GM13977 (cell line): ENCODE data around the gene ETDC.

ENCODE experiments used
- DNase-seq: peaks from one replicate; pipeline ENCODE4 v3.0.0; 2012; ENCODE audit warnings: low spot score
- in situ Hi-C: fragments of 300-500 bp; cut with MboI; formaldehyde crosslinking; loops from one replicate; pipeline ENCODE4 v1.12.0; 2022; ENCODE audit warnings: low sequenced_read_pairs, low pct_unique_long_range_greater_than_20kb, mixed read lengths, inconsistent platforms; ENCODE audit not compliant: unreplicated experiment
- TF ChIP-seq, protein P1 (sequence below): IDR thresholded peaks from 2 replicates; pipeline ENCODE4 v1.5.1; 2012; ENCODE audit warnings: mild to moderate bottlenecking, control low read depth; ENCODE audit not compliant: insufficient read depth; ENCODE audit errors: extremely low read depth, missing control alignments

ETDC gene

DNA sequence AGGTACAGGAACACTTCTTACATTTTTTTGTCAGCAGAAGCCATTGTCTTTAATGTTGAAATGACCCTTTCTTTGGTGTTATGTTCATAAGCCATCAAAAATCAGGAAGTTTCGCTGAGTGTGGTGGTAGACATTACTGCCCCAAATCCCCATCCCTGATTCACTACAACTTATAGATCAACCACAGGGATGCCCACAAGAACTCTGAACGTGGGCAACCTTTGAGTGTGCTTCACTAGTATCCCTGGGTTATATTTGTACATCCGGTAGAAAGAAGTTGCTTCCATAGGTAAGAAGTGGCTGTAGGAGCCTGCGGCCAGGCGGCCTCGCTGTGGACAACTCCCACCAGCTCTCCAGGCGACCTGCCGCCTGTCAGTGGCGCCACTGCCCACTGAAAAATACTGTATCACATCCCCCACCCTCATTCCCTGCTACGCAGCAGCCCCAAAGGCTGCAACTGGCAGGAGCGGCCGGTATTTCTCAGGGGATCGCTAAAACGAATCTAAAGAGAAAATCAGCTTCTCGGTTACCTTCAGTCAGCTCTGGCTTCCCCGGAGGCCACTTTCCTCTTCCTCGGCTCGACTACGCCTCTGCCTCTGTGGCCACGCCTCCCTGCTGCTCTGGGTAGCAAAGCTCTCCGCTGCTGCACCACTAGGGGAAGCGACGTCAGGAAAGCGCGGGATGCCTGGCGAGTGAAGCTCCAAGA is 13.9 kb upstream of the ETDC start:
- TF ChIP-seq, protein P1, sequence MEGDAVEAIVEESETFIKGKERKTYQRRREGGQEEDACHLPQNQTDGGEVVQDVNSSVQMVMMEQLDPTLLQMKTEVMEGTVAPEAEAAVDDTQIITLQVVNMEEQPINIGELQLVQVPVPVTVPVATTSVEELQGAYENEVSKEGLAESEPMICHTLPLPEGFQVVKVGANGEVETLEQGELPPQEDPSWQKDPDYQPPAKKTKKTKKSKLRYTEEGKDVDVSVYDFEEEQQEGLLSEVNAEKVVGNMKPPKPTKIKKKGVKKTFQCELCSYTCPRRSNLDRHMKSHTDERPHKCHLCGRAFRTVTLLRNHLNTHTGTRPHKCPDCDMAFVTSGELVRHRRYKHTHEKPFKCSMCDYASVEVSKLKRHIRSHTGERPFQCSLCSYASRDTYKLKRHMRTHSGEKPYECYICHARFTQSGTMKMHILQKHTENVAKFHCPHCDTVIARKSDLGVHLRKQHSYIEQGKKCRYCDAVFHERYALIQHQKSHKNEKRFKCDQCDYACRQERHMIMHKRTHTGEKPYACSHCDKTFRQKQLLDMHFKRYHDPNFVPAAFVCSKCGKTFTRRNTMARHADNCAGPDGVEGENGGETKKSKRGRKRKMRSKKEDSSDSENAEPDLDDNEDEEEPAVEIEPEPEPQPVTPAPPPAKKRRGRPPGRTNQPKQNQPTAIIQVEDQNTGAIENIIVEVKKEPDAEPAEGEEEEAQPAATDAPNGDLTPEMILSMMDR: peak; percentile 24
- DNase-seq: peak; percentile 46
- in situ Hi-C loops: no loop called here

DNA sequence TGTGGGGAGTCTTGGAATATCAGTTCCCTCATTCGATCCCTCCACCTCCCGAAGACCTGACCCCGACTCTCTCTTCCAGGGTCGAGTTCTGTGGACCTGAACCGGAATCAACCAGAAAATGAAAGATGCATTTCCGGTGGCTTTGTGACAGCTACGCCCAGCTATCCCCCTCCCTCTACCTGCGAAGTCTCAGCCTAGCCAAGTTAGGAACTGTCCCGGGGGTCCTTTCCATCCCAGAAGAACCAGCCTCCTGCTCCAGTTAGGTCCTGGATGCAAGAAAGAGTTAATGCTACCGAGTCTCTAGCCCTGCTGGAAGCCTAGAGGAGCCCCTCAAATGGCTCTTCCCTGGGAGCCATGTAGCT is 13.4 kb upstream of the ETDC start:
- TF ChIP-seq, protein P1: no peak
- in situ Hi-C loops: no loop called here

DNA sequence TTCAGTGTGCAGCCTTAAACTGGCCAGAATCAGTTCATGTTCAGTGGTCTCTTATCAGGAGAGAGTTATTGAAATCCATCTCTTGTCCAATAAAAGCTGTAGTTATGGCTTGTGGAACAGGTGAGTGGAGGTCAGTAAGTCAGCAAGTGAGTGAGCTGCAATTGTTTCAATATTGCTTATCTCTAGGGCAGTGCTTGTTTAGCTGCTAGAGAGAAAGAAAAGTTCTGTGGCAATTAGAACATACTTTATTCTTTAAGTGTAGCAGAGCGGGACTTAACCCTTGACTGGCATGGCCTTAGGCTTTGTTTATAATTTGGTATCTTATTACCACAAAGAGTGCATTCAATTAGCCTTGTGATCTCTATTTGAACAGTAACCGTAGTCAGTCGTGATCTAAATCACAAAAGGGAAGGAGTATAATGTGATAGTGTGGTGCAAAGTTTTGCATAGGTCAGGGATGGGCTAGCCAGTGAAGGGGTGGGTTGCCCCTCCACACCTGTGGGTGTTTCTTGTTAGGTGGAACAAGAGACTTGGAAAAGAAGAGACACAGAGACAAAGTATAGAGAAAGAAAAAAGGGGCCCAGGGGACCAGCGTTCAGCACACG is 6.9 kb upstream of the ETDC start:
- TF ChIP-seq, protein P1: no peak
- no peak for DNase-seq
- in situ Hi-C loops: no loop called here

More for the DNA sequence above, 13.4 kb upstream of the ETDC start:
- no peak for DNase-seq

DNA sequence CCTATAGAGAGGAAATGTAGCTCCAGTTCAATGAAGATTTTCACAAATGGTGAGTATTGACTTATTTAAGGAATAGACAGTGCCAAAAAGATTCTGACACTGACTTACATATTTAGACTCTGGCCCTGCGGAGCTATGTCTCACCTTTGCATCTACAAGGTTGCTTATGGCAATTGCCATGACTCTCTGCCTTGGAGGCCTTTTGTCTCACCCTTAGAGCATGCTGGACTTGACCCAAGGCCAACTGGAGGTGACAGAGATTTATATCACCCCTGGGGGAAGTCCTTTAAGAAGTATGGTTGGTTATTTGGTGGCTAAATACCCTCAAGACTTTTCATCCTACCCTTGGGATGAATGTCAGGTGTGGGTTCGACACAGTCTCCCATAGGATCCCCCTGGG is 4.5 kb upstream of the ETDC start:
- TF ChIP-seq, protein P1: no peak

DNA sequence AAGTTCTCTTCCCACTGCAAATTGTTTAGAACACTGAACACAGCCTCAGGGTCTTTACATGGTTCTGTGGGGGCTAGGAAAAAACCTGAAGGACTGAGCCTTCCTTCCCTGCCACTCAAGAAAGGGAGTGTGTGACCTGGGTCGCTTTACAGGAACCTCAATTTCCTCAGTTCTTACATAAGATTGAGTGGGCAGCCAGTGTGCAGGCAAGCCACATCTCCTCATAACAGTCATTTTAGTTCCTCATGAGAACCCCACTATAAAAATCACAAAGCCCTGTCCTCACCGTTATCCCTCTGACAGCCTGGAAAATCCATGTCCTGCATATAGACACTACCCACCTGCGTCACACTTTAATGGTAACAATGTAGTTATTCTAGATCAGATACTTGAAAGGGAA is 2.1 kb upstream of the ETDC start:
- TF ChIP-seq, protein P1: no peak
- no peak for DNase-seq
- in situ Hi-C loops: no loop called here

More for the DNA sequence above, 4.5 kb upstream of the ETDC start:
- no peak for DNase-seq
- in situ Hi-C loops: no loop called here

DNA sequence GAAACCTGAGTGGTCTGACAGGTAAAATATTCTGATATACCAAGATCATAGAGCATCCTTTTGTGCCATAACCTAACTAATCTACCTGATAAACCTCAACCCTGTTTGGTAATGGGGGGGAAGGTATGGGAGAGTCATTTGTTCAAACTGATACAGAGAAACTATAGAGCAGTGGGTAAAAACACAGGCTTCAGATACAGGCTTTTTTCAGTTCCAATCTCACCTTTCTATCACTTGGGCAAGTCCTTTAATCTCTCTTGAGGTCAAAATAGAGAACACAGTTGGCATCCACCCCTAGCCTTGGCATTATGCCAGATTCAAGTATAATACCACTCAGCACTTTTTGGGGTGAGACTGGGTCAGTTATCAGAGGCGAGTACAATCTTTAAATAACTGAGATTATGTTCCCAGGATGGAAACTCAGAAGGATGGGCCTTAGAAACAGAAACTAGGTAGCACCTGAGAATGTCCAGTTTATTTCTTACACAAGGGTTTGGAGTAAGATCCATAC is 880 bp upstream of the ETDC start:
- DNase-seq: no peak
- in situ Hi-C loops: no loop called here
- TF ChIP-seq, protein P1: no peak
